ENCODE results near the gene VEGFB. TPM values are rescaled to one million over a fixed set of nuclear protein-coding genes. Genes with fewer than 3 reads are reported as not detected.

The VEGFB gene, protein sequence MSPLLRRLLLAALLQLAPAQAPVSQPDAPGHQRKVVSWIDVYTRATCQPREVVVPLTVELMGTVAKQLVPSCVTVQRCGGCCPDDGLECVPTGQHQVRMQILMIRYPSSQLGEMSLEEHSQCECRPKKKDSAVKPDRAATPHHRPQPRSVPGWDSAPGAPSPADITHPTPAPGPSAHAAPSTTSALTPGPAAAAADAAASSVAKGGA
- 45.4 TPM for polyA plus RNA-seq (2013, experiment 1 of 2)
- 44.0 TPM for polyA plus RNA-seq (2013, experiment 2 of 2)

DNA sequence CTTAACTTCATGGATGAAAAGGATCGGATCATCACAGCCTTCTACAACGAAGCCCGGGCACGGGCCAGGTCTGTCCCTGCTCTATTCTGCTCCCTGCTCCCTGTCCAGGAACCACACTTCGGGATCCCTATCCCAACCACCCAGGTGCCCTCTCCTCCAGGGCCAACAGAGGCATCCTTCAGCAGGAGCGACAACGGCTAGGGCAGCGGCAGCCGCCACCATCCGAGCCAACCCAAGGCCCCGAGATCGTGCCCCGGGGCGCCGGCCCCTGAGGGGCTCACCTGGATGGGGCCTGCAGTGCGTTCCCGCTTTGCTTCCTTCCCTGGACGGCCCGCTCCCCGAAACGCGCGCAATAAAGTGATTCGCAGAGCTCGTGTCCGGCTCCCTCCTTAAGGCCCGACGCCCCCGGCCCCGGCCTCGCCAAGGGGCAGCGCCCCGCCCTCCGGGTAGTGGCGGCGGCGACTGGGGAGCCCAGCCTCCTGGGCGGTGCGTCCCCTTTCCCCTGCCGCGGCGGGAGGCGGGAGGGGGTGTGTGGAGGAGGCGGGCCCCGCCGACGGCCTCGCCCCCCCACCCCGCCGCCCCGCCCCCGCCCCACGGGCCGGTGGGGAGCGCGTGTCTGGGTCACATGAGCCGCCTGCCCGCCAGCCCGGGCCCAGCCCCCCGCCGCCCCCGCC lies at the start of gene VEGFB:
TSS of gene VEGFB (plus strand) at position 672 of the 674 bp plus-strand sequence. CDS start 250 bp downstream, outside the sequence.
- 2 to 4% methylated on average over 26 to 41 of the region's 62 CpGs for WGBS, 2 experiments (ENCODE audit: insufficient coverage in 2 of 2)
- peaks cover 18% of the 10 kb centered on the region for H3K36me3 ChIP-seq (ENCODE audit: control insufficient read depth, insufficient read depth, low read length)
- H3K4me1 ChIP-seq (ENCODE audit: control insufficient read depth, insufficient read depth, low read length, poor library complexity, severe bottlenecking), result no peaks in the 10 kb centered on the region
- H3K9me3 ChIP-seq (ENCODE audit: control insufficient read depth, low read length), result no peaks in the 10 kb centered on the region
- no peak within 1 kb of the TSS for H3K27ac ChIP-seq (ENCODE audit: low read depth, low read length, severe bottlenecking)
- peak within 1 kb of the TSS; percentile 52 for H3K4me3 ChIP-seq (ENCODE audit: extremely low read depth, insufficient read depth, low read length, poor library complexity, severe bottlenecking)

- H3K4me3 ChIP-seq (ENCODE audit: extremely low read depth, insufficient read depth, low read length, poor library complexity, severe bottlenecking), result peak overlapping the region; percentile 64
- no peaks in the 10 kb centered on the region for H3K9me3 ChIP-seq (ENCODE audit: control insufficient read depth, low read length)
- peaks cover 19% of the 10 kb centered on the region for H3K4me1 ChIP-seq (ENCODE audit: control insufficient read depth, insufficient read depth, low read length, poor library complexity, severe bottlenecking)
- H3K36me3 ChIP-seq (ENCODE audit: control insufficient read depth, insufficient read depth, low read length), result peaks cover 22% of the 10 kb centered on the region
- H3K27ac ChIP-seq (ENCODE audit: low read depth, low read length, severe bottlenecking), result peak overlapping the region; percentile 95
- WGBS, 2 experiments (ENCODE audit: insufficient coverage in 2 of 2), result 0% methylated on average over 41 to 44 of the region's 52 CpGs
Observed at GRCh38 chr11:64185175-64185692, 49.1 kb upstream of the VEGFB start.

DNA sequence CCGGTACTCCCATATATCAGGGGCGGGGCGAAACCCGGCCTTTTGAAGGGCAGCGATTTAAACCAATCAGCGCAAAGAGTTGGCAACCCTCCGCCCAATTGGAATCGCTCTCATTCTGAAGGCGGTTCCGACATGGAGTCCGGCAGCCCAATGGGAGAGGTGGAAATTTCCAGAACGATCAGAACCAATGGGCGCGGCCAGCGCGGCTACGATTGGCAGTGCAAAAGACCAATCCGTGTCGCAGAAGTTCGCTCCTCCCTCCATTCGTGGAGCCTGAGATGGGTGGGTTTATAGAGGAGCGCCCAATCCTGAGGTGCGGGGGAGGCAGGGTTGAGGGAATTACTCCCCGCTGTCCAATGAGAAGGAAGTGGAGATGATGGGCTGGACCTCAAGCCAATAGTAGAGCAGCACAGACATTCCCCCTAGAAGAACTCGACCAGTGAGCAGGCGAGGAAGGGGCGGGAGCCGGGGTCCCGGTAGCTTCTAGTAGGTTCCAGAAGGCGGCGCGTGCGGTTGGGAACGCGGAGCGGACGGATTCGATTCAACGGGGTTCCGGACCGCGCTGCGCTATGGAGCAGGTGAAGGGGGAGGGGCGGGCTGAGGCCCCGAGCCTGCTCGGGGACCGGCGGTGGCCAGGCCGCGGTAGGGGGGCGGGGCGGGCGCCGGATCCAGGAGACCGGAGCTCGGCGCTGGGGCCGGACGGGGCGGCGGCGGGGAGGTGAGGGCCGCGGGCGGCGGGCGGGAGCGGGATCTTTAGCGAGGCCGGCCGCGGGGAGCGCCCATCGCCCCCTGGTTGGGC lies 48.5 kb upstream of the VEGFB start, which contains the start of gene STIP1:
TSS of gene STIP1 (plus strand) at position 479 of the 799 bp plus-strand sequence. CDS start at position 570, 91 bp downstream.
- H3K4me3 ChIP-seq (ENCODE audit: extremely low read depth, insufficient read depth, low read length, poor library complexity, severe bottlenecking), result peak within 1 kb of the TSS; percentile 64
- H3K36me3 ChIP-seq (ENCODE audit: control insufficient read depth, insufficient read depth, low read length), result peaks cover 29% of the 10 kb centered on the region
- WGBS, 2 experiments (ENCODE audit: insufficient coverage in 2 of 2), result 1% methylated on average over 46 to 50 of the region's 74 CpGs
- H3K9me3 ChIP-seq (ENCODE audit: control insufficient read depth, low read length), result no peaks in the 10 kb centered on the region
- H3K27ac ChIP-seq (ENCODE audit: low read depth, low read length, severe bottlenecking), result peak within 1 kb of the TSS; percentile 95
- H3K4me1 ChIP-seq (ENCODE audit: control insufficient read depth, insufficient read depth, low read length, poor library complexity, severe bottlenecking), result peaks cover 15% of the 10 kb centered on the region

- H3K27ac ChIP-seq (ENCODE audit: low read depth, low read length, severe bottlenecking), result peak overlapping the region; percentile 92
Observed at GRCh38 chr11:64186492-64187165, 47.8 kb upstream of the VEGFB start.

DNA sequence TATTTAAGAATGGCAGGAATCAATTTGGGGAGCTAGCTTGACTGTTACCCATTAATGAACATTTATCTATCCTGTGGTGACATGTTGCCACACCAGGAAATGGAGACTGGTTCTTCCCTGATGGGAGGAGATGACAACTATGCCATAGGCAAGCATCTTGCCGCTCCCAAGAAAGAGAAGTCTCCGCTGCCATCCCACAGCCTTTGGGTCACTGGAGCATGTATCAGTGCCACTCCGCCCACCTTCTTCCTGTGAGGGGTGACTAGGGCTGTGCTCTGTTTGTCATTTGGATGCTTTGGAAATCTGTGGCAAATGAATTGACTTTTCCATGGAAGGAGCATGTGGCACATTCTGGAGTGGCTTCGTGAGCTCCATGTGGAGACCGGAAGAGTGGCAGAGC lies 42.0 kb upstream of the VEGFB start:
- Histone ChIP-seq H3K36me3 (ENCODE audit: control insufficient read depth, insufficient read depth, low read length) (peaks cover 92% of the 10 kb centered on the region), H3K27ac (ENCODE audit: low read depth, low read length, severe bottlenecking) (no peak overlapping the region), H3K9me3 (ENCODE audit: control insufficient read depth, low read length) (no peaks in the 10 kb centered on the region), H3K4me1 (ENCODE audit: control insufficient read depth, insufficient read depth, low read length, poor library complexity, severe bottlenecking) (no peaks in the 10 kb centered on the region), H3K4me3 (ENCODE audit: extremely low read depth, insufficient read depth, low read length, poor library complexity, severe bottlenecking) (no peak overlapping the region)
- 94 to 97% methylated on average over 4 to 5 of the region's 5 CpGs for WGBS, 2 experiments (ENCODE audit: insufficient coverage in 2 of 2)

More at GRCh38 chr11:64186492-64187165, 47.8 kb upstream of the VEGFB start:
- Histone ChIP-seq H3K9me3 (ENCODE audit: control insufficient read depth, low read length) (no peaks in the 10 kb centered on the region), H3K4me1 (ENCODE audit: control insufficient read depth, insufficient read depth, low read length, poor library complexity, severe bottlenecking) (peaks cover 10% of the 10 kb centered on the region), H3K36me3 (ENCODE audit: control insufficient read depth, insufficient read depth, low read length) (peaks cover 34% of the 10 kb centered on the region), H3K4me3 (ENCODE audit: extremely low read depth, insufficient read depth, low read length, poor library complexity, severe bottlenecking) (no peak overlapping the region)
- 1% methylated on average over 27 of the region's 48 CpGs for WGBS, 2 experiments (ENCODE audit: insufficient coverage in 2 of 2)

DNA sequence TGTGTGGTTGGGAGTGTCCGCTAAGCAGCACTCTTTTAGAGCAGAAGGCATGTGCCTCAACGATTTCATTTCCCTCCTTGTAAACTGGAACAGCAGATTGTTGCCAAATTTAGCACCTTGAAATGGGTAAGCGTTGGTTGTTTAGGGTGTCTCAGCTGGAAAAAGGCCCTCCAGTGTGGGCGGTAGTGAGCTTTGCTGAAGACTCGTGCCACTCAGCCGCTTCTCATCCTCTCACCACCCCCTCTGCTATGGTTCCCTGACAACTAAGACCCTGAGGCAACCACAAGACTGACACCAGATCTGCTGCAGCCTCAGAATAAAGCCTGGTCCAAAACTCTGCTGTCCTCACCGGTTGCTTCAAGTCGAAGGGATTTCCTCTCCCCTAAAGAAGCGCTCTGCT lies 37.8 kb upstream of the VEGFB start:
- H3K9me3 ChIP-seq (ENCODE audit: control insufficient read depth, low read length), result no peaks in the 10 kb centered on the region
- WGBS, 2 experiments (ENCODE audit: insufficient coverage in 2 of 2), result 86 to 97% methylated on average over 3 to 7 of the region's 9 CpGs
- H3K36me3 ChIP-seq (ENCODE audit: control insufficient read depth, insufficient read depth, low read length), result peaks cover 100% of the 10 kb centered on the region
- no peak overlapping the region for H3K27ac ChIP-seq (ENCODE audit: low read depth, low read length, severe bottlenecking)
- H3K4me1 ChIP-seq (ENCODE audit: control insufficient read depth, insufficient read depth, low read length, poor library complexity, severe bottlenecking), result no peaks in the 10 kb centered on the region
- H3K4me3 ChIP-seq (ENCODE audit: extremely low read depth, insufficient read depth, low read length, poor library complexity, severe bottlenecking), result no peak overlapping the region

GRCh38 chr11:64198511-64198910 lies 35.9 kb upstream of the VEGFB start:
- Histone ChIP-seq H3K9me3 (ENCODE audit: control insufficient read depth, low read length) (no peaks in the 10 kb centered on the region), H3K4me1 (ENCODE audit: control insufficient read depth, insufficient read depth, low read length, poor library complexity, severe bottlenecking) (peaks cover 4% of the 10 kb centered on the region), H3K27ac (ENCODE audit: low read depth, low read length, severe bottlenecking) (no peak overlapping the region), H3K4me3 (ENCODE audit: extremely low read depth, insufficient read depth, low read length, poor library complexity, severe bottlenecking) (no peak overlapping the region), H3K36me3 (ENCODE audit: control insufficient read depth, insufficient read depth, low read length) (peaks cover 100% of the 10 kb centered on the region)
- 100% methylated on average over 2 of the region's 2 CpGs; no CpG with 5 or more reads in 1 of the 2 experiments for WGBS, 2 experiments (ENCODE audit: insufficient coverage in 2 of 2)

DNA sequence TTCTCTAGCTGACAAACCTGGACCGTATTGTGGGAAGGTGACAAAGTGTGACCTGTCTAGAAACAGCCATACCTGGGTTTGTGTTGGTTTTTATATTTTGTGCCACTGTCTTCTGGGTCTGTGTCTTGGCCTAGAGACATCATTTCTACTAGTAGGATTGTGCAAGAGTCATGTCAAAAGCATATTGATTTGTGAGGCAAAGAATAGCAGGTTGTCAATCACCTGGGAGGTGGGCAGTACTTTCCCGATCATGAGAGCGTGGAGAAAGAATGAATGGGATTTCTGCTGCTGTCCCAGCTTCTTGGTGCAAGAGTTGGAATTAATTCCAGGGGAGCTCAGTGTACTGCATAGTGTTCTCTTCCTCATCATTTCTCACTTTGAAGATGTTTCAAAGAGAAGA lies 32.8 kb upstream of the VEGFB start:
- Histone ChIP-seq H3K4me1 (ENCODE audit: control insufficient read depth, insufficient read depth, low read length, poor library complexity, severe bottlenecking) (peaks cover 10% of the 10 kb centered on the region), H3K36me3 (ENCODE audit: control insufficient read depth, insufficient read depth, low read length) (peaks cover 97% of the 10 kb centered on the region), H3K9me3 (ENCODE audit: control insufficient read depth, low read length) (no peaks in the 10 kb centered on the region), H3K4me3 (ENCODE audit: extremely low read depth, insufficient read depth, low read length, poor library complexity, severe bottlenecking) (no peak overlapping the region), H3K27ac (ENCODE audit: low read depth, low read length, severe bottlenecking) (no peak overlapping the region)
- WGBS, 2 experiments (ENCODE audit: insufficient coverage in 2 of 2), result 93 to 97% methylated on average over 3 of the region's 3 CpGs

DNA sequence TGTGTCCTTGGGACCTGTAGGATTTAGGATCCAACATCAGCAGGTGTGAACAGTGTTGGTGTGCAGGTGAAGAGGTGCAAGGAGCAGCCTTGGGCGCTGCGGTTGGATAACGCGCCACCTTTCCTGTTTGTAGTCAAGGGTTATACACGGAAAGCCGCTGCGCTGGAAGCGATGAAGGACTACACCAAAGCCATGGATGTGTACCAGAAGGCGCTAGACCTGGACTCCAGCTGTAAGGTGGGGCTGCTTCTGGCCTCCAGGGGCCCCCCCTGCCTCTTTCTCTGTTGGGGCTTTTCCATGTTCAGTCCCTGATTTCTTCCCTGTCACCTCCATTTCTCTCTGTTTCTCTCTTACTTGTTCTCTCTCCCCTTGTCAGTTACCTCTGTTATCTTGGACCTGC lies 31.4 kb upstream of the VEGFB start:
- peaks cover 87% of the 10 kb centered on the region for H3K36me3 ChIP-seq (ENCODE audit: control insufficient read depth, insufficient read depth, low read length)
- 84 to 97% methylated on average over 5 to 9 of the region's 9 CpGs for WGBS, 2 experiments (ENCODE audit: insufficient coverage in 2 of 2)
- peaks cover 25% of the 10 kb centered on the region for H3K4me1 ChIP-seq (ENCODE audit: control insufficient read depth, insufficient read depth, low read length, poor library complexity, severe bottlenecking)
- no peak overlapping the region for H3K27ac ChIP-seq (ENCODE audit: low read depth, low read length, severe bottlenecking)
- H3K9me3 ChIP-seq (ENCODE audit: control insufficient read depth, low read length), result no peaks in the 10 kb centered on the region
- H3K4me3 ChIP-seq (ENCODE audit: extremely low read depth, insufficient read depth, low read length, poor library complexity, severe bottlenecking), result no peak overlapping the region

Data from mesodermal cell (in vitro differentiated cells).